BLaER1 (cell line): ENCODE data around the gene FMNL2.

Experiments
- H3K27ac ChIP-seq: shearing (Covaris generic); formaldehyde crosslinking; 2 replicates; pipeline ENCODE4 v1.8.1; 2022
- H3K27me3 ChIP-seq: shearing (Covaris generic); formaldehyde crosslinking; 2 replicates; pipeline ENCODE4 v1.8.1; 2022
- H3K36me3 ChIP-seq: shearing (Covaris generic); formaldehyde crosslinking; 2 replicates; pipeline ENCODE4 v1.8.1; 2022
- H3K4me1 ChIP-seq: shearing (Covaris generic); formaldehyde crosslinking; 2 replicates; pipeline ENCODE4 v1.8.1; 2022
- H3K4me2 ChIP-seq: shearing (Covaris generic); formaldehyde crosslinking; 2 replicates; pipeline ENCODE4 v1.8.1; 2022
- H3K4me3 ChIP-seq: shearing (Covaris generic); formaldehyde crosslinking; 2 replicates; pipeline ENCODE4 v1.8.1; 2022
- H3K9ac ChIP-seq: shearing (Covaris generic); formaldehyde crosslinking; 2 replicates; pipeline ENCODE4 v1.8.1; 2022
- H3K9me3 ChIP-seq: shearing (Covaris generic); formaldehyde crosslinking; 2 replicates; pipeline ENCODE4 v1.8.1; 2022
- H4K20me1 ChIP-seq: shearing (Covaris generic); formaldehyde crosslinking; 2 replicates; pipeline ENCODE4 v1.8.1; 2022
- Cebpa-rat ChIP-seq: shearing (Covaris generic); IDR thresholded peaks from 2 replicates; pipeline ENCODE4 v1.8.1; 2022

The FMNL2 gene

DNA sequence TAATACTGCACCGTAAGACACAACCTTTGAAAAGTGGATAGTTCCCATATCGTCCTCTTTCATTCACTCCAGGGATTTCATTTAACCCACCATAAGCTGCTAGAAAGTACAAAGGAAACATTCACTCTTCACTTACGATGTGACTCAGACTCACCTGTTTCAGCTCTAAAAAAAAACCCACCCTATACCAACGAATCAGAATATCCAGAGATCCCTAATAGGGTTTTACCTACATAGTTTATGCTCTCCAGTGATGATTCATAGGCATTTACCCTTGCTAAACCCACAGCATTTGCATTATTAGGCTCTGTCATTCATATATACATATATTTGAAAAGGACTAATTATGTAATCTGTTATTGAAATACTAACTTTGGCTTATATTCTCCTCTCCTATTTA lies 322.1 kb downstream of the FMNL2 start:
- H3K27ac ChIP-seq = no peak overlapping the region
- no peaks in the 10 kb centered on the region for H3K27me3 ChIP-seq
- no peak overlapping the region for H3K4me3 ChIP-seq
- no peaks in the 10 kb centered on the region for H3K9me3 ChIP-seq
- 0 out of 2 replicates have a peak, but pooled peaks cover 13% of the 10 kb centered on the region for H4K20me1 ChIP-seq
- TF ChIP-seq Cebpa-rat = no peak
- no peaks in the 10 kb centered on the region for H3K4me1 ChIP-seq
- peaks cover 88% of the 10 kb centered on the region for H3K36me3 ChIP-seq
- H3K4me2 ChIP-seq = no peak overlapping the region
- no peak overlapping the region for H3K9ac ChIP-seq

DNA sequence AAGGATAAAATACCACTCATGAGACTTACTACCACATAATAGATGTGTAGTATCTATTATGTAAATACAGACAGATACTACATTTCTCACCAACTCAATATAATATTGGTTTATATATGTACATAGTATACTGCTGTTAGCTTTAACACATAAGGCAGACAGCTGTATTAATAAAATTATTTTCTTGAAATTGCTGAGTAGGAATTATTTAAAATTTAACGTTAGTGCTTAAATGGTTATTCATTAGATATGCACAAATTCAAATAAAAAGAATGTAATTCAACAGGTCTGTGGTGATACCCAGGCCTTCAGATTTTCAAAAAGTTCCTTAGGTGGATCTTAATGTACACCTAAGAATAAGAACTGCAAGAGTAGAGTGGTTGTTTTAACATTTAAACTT lies 323.2 kb downstream of the FMNL2 start:
- no peak overlapping the region for H3K4me2 ChIP-seq
- no peak overlapping the region for H3K9ac ChIP-seq
- TF ChIP-seq Cebpa-rat = no peak
- no peak overlapping the region for H3K27ac ChIP-seq
- H3K27me3 ChIP-seq = no peaks in the 10 kb centered on the region
- H3K36me3 ChIP-seq = peaks cover 91% of the 10 kb centered on the region
- 0 out of 2 replicates have a peak, but pooled peaks cover 13% of the 10 kb centered on the region for H4K20me1 ChIP-seq
- no peak overlapping the region for H3K4me3 ChIP-seq
- no peaks in the 10 kb centered on the region for H3K9me3 ChIP-seq
- H3K4me1 ChIP-seq = no peaks in the 10 kb centered on the region

DNA sequence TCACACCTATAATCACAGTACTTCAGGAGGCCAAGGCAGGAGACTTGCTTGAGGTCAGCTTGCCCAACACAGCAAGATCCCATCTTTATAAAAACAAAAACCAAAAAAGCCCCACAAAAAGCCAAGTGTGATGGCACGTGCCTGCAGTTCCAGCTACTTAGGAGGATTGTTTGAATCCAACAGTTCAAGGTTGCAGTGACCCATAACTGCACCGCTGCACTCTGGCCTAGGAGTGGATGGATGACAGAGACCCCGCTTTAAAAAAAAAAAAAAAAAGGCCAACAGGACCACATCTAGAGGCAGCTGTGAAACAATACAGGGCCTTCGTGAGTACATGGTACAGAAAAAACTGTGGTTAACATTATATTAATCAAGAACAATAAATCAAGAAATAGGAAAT lies 326.1 kb downstream of the FMNL2 start:
- Histone ChIP-seq H3K36me3 (peaks cover 97% of the 10 kb centered on the region), H3K4me2 (no peak overlapping the region), H3K9me3 (no peaks in the 10 kb centered on the region), H3K9ac (no peak overlapping the region), H3K4me3 (no peak overlapping the region), H3K27me3 (no peaks in the 10 kb centered on the region), H4K20me1 (peaks cover 28% of the 10 kb centered on the region; the same call in 1 of the 2 replicates), H3K4me1 (no peaks in the 10 kb centered on the region), H3K27ac (no peak overlapping the region)
- TF ChIP-seq Cebpa-rat = no peak

DNA sequence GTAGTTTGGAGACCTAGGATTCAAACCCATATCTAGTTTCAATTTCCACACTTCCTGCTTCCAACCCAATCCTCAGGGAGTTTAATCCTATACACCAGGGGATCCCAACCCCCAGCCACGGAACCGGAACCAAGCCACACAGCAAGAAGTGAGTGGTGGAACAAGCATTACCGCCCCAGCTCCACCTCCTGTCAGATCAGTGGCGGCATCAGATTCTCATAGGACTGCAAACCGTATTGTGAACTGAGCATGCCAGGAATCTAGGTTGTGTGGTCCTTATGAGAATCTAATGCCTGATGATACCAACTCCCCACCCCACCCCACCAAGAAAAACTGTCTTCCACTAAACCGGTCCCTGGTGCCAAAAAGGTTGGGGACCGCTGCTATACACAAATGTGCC lies 329.8 kb downstream of the FMNL2 start:
- no peaks in the 10 kb centered on the region for H3K4me1 ChIP-seq
- H3K27ac ChIP-seq = no peak overlapping the region
- no peak for TF ChIP-seq Cebpa-rat
- no peaks in the 10 kb centered on the region for H3K27me3 ChIP-seq
- no peak overlapping the region for H3K4me2 ChIP-seq
- peaks cover 28% of the 10 kb centered on the region; the same call in 1 of the 2 replicates for H4K20me1 ChIP-seq
- H3K4me3 ChIP-seq = no peak overlapping the region
- no peaks in the 10 kb centered on the region for H3K9me3 ChIP-seq
- no peak overlapping the region for H3K9ac ChIP-seq
- H3K36me3 ChIP-seq = peaks cover 97% of the 10 kb centered on the region

DNA sequence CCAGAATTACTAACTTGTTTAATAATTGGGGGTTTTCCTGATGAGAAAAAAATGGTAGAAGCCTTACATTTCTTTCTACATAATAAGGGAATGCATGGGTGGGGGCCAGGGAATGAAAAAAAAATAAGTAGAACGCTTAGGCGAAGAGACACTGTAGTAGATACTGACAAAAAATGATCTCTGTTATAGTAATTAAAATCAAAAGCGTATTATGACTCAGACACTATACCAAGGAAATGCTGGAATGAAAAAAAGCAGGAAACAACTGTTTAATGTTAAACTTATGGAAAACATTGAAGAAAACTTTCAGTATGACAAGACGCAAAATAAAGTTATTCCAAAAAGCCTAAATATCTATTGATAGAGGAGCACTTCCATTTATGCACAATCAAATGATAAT lies 339.4 kb downstream of the FMNL2 start:
- H3K4me3 ChIP-seq = no peak overlapping the region
- H3K27ac ChIP-seq = no peak overlapping the region
- no peaks in the 10 kb centered on the region for H3K27me3 ChIP-seq
- peaks cover 27% of the 10 kb centered on the region for H4K20me1 ChIP-seq
- H3K4me2 ChIP-seq = no peak overlapping the region
- H3K9ac ChIP-seq = no peak overlapping the region
- H3K4me1 ChIP-seq = no peaks in the 10 kb centered on the region
- peaks cover 86% of the 10 kb centered on the region for H3K36me3 ChIP-seq
- H3K9me3 ChIP-seq = no peaks in the 10 kb centered on the region
- no peak for TF ChIP-seq Cebpa-rat

DNA sequence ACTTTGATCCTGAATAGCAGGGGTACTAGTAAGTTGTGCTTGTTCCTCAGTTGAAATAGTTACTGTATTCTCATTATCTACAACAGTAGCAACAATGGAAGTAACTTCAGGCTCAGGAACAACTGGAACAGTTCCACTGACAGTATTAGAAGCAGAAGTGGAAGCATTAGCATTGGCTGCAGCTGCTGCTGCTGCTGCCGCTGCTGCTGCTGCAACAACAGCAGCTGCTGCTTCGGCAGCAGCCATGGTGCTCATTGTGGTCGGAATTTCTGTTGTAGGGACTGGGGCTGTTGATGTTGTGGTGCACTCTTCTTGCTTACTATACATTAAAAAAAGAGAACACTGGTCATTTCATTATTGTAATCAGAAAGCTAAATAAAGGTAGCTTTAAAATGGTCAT lies 341.5 kb downstream of the FMNL2 start:
- Histone ChIP-seq H3K4me1 (no peaks in the 10 kb centered on the region), H3K4me2 (no peak overlapping the region), H3K27me3 (no peaks in the 10 kb centered on the region), H3K9me3 (no peaks in the 10 kb centered on the region), H3K9ac (no peak overlapping the region), H4K20me1 (peaks cover 36% of the 10 kb centered on the region), H3K27ac (no peak overlapping the region), H3K4me3 (no peak overlapping the region), H3K36me3 (peaks cover 86% of the 10 kb centered on the region)
- TF ChIP-seq Cebpa-rat = no peak

DNA sequence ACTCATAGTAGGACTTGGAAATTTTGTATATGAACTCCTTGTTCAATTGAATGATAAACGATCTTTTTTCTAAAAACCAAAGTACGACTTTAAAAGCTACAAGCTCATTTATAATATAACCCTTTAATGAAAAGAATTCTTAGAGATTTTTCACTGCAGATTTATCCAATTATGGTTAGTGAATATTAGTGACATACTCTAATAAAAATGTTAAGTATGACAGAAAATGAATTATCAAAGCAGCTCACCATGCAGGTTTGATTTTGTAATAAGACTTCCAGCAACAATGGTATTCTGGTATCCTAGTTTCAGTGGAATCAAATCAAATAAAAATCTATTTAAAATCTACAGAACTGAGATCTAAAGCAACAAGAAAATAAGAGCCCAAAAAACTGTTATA lies 343.8 kb downstream of the FMNL2 start:
- Histone ChIP-seq H3K27me3 (no peaks in the 10 kb centered on the region), H3K36me3 (peaks cover 74% of the 10 kb centered on the region), H3K4me2 (no peak overlapping the region), H3K9me3 (no peaks in the 10 kb centered on the region), H3K27ac (no peak overlapping the region), H3K4me3 (no peak overlapping the region), H3K9ac (no peak overlapping the region), H4K20me1 (peaks cover 60% of the 10 kb centered on the region), H3K4me1 (peaks cover 18% of the 10 kb centered on the region)
- no peak for TF ChIP-seq Cebpa-rat

DNA sequence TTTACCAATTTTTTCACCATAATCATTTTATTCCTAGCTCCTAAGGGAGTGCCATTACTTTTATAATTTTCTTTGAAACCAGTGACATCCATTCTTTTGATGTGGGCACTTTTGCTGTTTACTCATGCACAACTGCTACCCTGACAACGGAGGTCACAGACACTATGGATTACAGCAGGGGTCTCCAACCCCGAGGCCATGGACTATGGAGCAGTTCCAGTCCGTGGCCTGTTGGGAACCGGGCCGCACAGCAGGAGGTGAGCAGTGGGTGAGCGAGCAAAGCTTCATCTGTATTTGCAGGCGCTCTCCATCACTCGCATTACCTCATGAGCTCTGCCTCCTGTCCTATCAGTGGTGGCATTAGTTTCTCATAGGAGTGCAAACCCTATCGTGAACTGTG lies 347.7 kb downstream of the FMNL2 start:
- Histone ChIP-seq H4K20me1 (peaks cover 72% of the 10 kb centered on the region), H3K27ac (no peak overlapping the region), H3K4me1 (peaks cover 18% of the 10 kb centered on the region), H3K4me2 (peak overlapping the region; percentile 35), H3K9me3 (no peaks in the 10 kb centered on the region), H3K36me3 (peaks cover 68% of the 10 kb centered on the region), H3K27me3 (no peaks in the 10 kb centered on the region), H3K9ac (no peak overlapping the region), H3K4me3 (no peak overlapping the region)
- no peak for TF ChIP-seq Cebpa-rat

DNA sequence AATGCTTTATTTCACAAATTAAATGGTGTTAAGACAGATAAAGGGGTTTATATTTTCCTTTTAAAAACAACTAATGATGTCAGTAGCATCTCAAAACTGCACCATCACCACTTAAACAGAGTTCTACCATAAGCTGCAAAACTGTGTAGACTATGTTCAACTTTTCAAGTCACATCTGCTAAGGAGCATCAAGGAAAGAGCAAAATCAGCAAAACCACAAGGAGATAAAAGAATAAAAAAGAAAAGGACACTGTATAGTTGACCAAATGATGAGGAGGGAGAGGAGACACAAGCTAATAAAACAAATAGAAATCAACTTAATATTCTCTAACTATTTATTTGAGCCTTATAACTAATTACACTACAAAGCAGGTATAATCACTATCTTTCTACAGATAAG lies 348.4 kb downstream of the FMNL2 start:
- TF ChIP-seq Cebpa-rat = no peak
- Histone ChIP-seq H4K20me1 (peaks cover 72% of the 10 kb centered on the region), H3K4me1 (peaks cover 18% of the 10 kb centered on the region), H3K9me3 (no peaks in the 10 kb centered on the region), H3K4me2 (peak overlapping the region; percentile 35; the same call in 1 of the 2 replicates), H3K4me3 (no peak overlapping the region), H3K27ac (no peak overlapping the region), H3K36me3 (peaks cover 74% of the 10 kb centered on the region), H3K9ac (no peak overlapping the region), H3K27me3 (no peaks in the 10 kb centered on the region)

DNA sequence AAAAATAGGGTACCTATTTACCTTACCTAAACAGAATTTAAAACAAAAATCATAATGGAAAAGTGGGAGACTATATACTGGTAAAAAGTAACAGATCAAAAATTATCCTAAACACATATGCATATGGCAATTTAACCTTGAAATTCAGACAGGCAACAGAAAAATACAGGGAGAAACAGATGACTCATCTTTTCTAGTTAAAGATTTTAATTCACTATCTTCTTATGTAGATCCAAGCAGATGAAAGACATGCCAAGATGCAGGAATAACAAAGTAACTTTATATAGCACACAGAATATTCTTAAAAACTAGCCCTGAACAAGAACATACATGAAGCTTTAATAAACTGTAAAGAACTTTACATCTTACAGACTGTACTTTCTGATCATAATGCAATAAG lies 351.3 kb downstream of the FMNL2 start:
- Histone ChIP-seq H3K27ac (no peak overlapping the region), H3K4me3 (no peak overlapping the region), H3K9ac (no peak overlapping the region), H3K36me3 (peaks cover 66% of the 10 kb centered on the region), H3K4me1 (peaks cover 18% of the 10 kb centered on the region), H3K4me2 (no peak overlapping the region), H3K27me3 (no peaks in the 10 kb centered on the region), H4K20me1 (peaks cover 82% of the 10 kb centered on the region), H3K9me3 (no peaks in the 10 kb centered on the region)
- TF ChIP-seq Cebpa-rat = no peak

DNA sequence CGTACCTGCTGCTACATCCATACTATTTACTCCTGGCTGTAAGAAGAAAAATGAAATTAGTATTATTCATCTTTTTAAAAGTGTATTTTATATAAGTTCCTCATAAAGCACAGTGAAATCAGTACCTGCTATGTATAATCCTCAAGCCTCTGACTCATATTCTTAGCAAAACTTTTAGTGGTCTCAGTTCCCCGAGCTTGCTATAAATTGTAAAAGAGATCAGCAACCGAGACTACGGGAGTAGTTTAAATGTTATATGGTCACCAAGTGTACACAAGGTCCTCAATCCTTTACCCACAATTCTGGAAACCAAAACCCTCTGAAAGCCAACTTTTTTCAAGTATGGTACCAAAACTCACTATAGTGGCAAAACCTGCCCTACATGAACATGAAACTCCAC lies 358.1 kb downstream of the FMNL2 start:
- H3K27ac ChIP-seq = no peak overlapping the region
- no peak overlapping the region for H3K4me2 ChIP-seq

More for the DNA sequence above, 358.1 kb downstream of the FMNL2 start:
- H3K9me3 ChIP-seq = no peaks in the 10 kb centered on the region
- H4K20me1 ChIP-seq = peaks cover 67% of the 10 kb centered on the region
- H3K4me3 ChIP-seq = no peak overlapping the region
- no peak overlapping the region for H3K9ac ChIP-seq
- H3K36me3 ChIP-seq = peaks cover 53% of the 10 kb centered on the region
- TF ChIP-seq Cebpa-rat = no peak
- H3K4me1 ChIP-seq = peaks cover 21% of the 10 kb centered on the region; the same call in 1 of the 2 replicates
- no peaks in the 10 kb centered on the region for H3K27me3 ChIP-seq
